ENCODE data around the gene CCDC92. TPM values are rescaled to one million over a fixed set of nuclear protein-coding genes. Genes with fewer than 3 reads are reported as not detected.

Gene CCDC92
- total and polyA plus RNA-seq, 2 donors (not counting 1 experiment from before 2014, with no cell fraction given) = 26.6 to 36.2 TPM

- Mint-ChIP-seq H3K9me3 (ENCODE audit: insufficient read depth) (peaks cover 2% of the 10 kb centered on the region), H3K27ac (no peak overlapping the region), H3K27me3 (no peaks in the 10 kb centered on the region), H3K4me1 (no peaks in the 10 kb centered on the region), H3K4me3 (no peak overlapping the region)
- Histone ChIP-seq H3K4me2 (replicated peaks; ENCODE audit: low read depth, low read length, poor library complexity, severe bottlenecking) (no peak overlapping the region), H3K4me1 (ENCODE audit: control insufficient read depth in 2 of 2, insufficient read depth in 2 of 2, low read length in 2 of 2) (no peaks in the 10 kb centered on the region), H3K27ac (ENCODE audit: low read length in 2 of 2) (no peak overlapping the region), H2AFZ (ENCODE audit: insufficient read depth, low read depth, low read length, poor library complexity, severe bottlenecking) (no peak overlapping the region), H3K36me3 (replicated peaks in 1 of 2; ENCODE audit: control extremely low read depth in 1 of 2, control insufficient read depth in 1 of 2, extremely low read depth in 1 of 2, insufficient read depth in 2 of 2, low read length in 1 of 2) (peaks cover 7 to 37% of the 10 kb centered on the region in 2 experiments), H3K9ac (ENCODE audit: low read length) (no peak overlapping the region), H3K27me3 (replicated peaks in 1 of 4; ENCODE audit: control extremely low read depth in 1 of 4, control insufficient read depth in 3 of 4, insufficient read depth in 4 of 4, low read length in 3 of 4) (no peaks in the 10 kb centered on the region), H4K20me1 (ENCODE audit: control insufficient read depth, insufficient read depth, low read length, poor library complexity, severe bottlenecking) (peaks cover 6% of the 10 kb centered on the region), H3K9me3 (ENCODE audit: control extremely low read depth in 1 of 3, control insufficient read depth in 2 of 3, insufficient read depth in 1 of 3, low read length in 2 of 3) (peaks cover 0 to 12% (median 2%) of the 10 kb centered on the region in 3 donors), H3K4me3 (ENCODE audit: control extremely low read depth in 1 of 5, extremely low read depth in 1 of 5, insufficient read depth in 1 of 5, low read depth in 2 of 5, low read length in 4 of 5) (no peak overlapping the region), H3K79me2 (ENCODE audit: control insufficient read depth, insufficient read depth, low read length) (peaks cover 8% of the 10 kb centered on the region)
- ATAC-seq (ENCODE audit: low read depth) (no peak), DNase-seq (no peak)
- POLR2A ChIA-PET = no interaction called here
- TF ChIP-seq EZH2 (IDR thresholded peaks at IDR 0.05; ENCODE audit: borderline replicate concordance, insufficient read depth, low read depth, low read length, poor library complexity, severe bottlenecking) (no peak), CTCF (IDR thresholded peaks at IDR 0.05) (no peak)
- CTCF ChIA-PET = no interaction called here
- WGBS (ENCODE audit: insufficient coverage) = 78% methylated on average over 7 of the region's 8 CpGs
- intact Hi-C loops (cut with micrococcal nuclease) = no loop called here
These were observed 26.5 kb downstream of the CCDC92 start for GRCh38 chr12:123946152-123946515.

GRCh38 chr12:123945287-123946151 lies 27.1 kb downstream of the CCDC92 start:
- Histone ChIP-seq H3K27me3 (replicated peaks in 1 of 4; ENCODE audit: control extremely low read depth in 1 of 4, control insufficient read depth in 3 of 4, insufficient read depth in 4 of 4, low read length in 3 of 4) (no peaks in the 10 kb centered on the region), H2AFZ (ENCODE audit: insufficient read depth, low read depth, low read length, poor library complexity, severe bottlenecking) (no peak overlapping the region), H3K36me3 (replicated peaks in 1 of 2; ENCODE audit: control extremely low read depth in 1 of 2, control insufficient read depth in 1 of 2, extremely low read depth in 1 of 2, insufficient read depth in 2 of 2, low read length in 1 of 2) (peaks cover 7 to 37% of the 10 kb centered on the region in 2 experiments), H3K4me1 (ENCODE audit: control insufficient read depth in 2 of 2, insufficient read depth in 2 of 2, low read length in 2 of 2) (no peaks in the 10 kb centered on the region), H3K9me3 (ENCODE audit: control extremely low read depth in 1 of 3, control insufficient read depth in 2 of 3, insufficient read depth in 1 of 3, low read length in 2 of 3) (peaks cover 0 to 12% (median 2%) of the 10 kb centered on the region in 3 donors), H3K4me3 (ENCODE audit: control extremely low read depth in 1 of 5, extremely low read depth in 1 of 5, insufficient read depth in 1 of 5, low read depth in 2 of 5, low read length in 4 of 5) (no peak overlapping the region), H3K4me2 (replicated peaks; ENCODE audit: low read depth, low read length, poor library complexity, severe bottlenecking) (no peak overlapping the region), H3K9ac (ENCODE audit: low read length) (no peak overlapping the region), H3K27ac (ENCODE audit: low read length in 2 of 2) (no peak overlapping the region), H4K20me1 (ENCODE audit: control insufficient read depth, insufficient read depth, low read length, poor library complexity, severe bottlenecking) (peaks cover 6% of the 10 kb centered on the region), H3K79me2 (ENCODE audit: control insufficient read depth, insufficient read depth, low read length) (peaks cover 2% of the 10 kb centered on the region)
- ChIA-PET CTCF (no interaction called here), POLR2A (no interaction called here)
- no peak for TF ChIP-seq CTCF (IDR thresholded peaks at IDR 0.05)
- no peak for TF ChIP-seq EZH2 (IDR thresholded peaks at IDR 0.05; ENCODE audit: borderline replicate concordance, insufficient read depth, low read depth, low read length, poor library complexity, severe bottlenecking)
- WGBS (ENCODE audit: insufficient coverage) = 90% methylated on average over 22 of the region's 25 CpGs
- no peak for ATAC-seq (ENCODE audit: low read depth)
- DNase-seq = no peak
- H3K9me3 Mint-ChIP-seq (ENCODE audit: insufficient read depth) = peaks cover 2% of the 10 kb centered on the region
- H3K4me1 Mint-ChIP-seq = no peaks in the 10 kb centered on the region
- intact Hi-C loops (cut with micrococcal nuclease) = no loop called here
- H3K27ac Mint-ChIP-seq = no peak overlapping the region
- H3K4me3 Mint-ChIP-seq = no peak overlapping the region
- no peaks in the 10 kb centered on the region for H3K27me3 Mint-ChIP-seq
